Measurements from ENCODE around the gene RORB. TPM values are rescaled to one million over a fixed set of nuclear protein-coding genes. Genes with fewer than 3 reads are reported as not detected.

RORB gene
- total RNA-seq, 1 donor from 2014 or later = not detected

- Mint-ChIP-seq H3K27me3 (no peaks in the 10 kb centered on the region), H3K4me1 (ENCODE audit: low read depth) (no peaks in the 10 kb centered on the region), H3K4me3 (ENCODE audit: low read depth) (no peak overlapping the region), H3K36me3 (ENCODE audit: insufficient read depth) (no peaks in the 10 kb centered on the region), H3K27ac (no peak overlapping the region), H3K9me3 (ENCODE audit: low read depth) (no peaks in the 10 kb centered on the region)
- no peak for DNase-seq (ENCODE audit: low spot score, unreplicated experiment)
- TF ChIP-seq, protein P1, sequence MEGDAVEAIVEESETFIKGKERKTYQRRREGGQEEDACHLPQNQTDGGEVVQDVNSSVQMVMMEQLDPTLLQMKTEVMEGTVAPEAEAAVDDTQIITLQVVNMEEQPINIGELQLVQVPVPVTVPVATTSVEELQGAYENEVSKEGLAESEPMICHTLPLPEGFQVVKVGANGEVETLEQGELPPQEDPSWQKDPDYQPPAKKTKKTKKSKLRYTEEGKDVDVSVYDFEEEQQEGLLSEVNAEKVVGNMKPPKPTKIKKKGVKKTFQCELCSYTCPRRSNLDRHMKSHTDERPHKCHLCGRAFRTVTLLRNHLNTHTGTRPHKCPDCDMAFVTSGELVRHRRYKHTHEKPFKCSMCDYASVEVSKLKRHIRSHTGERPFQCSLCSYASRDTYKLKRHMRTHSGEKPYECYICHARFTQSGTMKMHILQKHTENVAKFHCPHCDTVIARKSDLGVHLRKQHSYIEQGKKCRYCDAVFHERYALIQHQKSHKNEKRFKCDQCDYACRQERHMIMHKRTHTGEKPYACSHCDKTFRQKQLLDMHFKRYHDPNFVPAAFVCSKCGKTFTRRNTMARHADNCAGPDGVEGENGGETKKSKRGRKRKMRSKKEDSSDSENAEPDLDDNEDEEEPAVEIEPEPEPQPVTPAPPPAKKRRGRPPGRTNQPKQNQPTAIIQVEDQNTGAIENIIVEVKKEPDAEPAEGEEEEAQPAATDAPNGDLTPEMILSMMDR (IDR thresholded peaks at IDR 0.05; ENCODE audit: unreplicated experiment) = no peak
Observed at GRCh38 chr9:74726581-74726980, 229.4 kb downstream of the RORB start.

GRCh38 chr9:74728176-74728575 is 231.0 kb downstream of the RORB start:
- no peak for DNase-seq (ENCODE audit: low spot score, unreplicated experiment)
- H3K36me3 Mint-ChIP-seq (ENCODE audit: insufficient read depth) = no peaks in the 10 kb centered on the region
- no peaks in the 10 kb centered on the region for H3K9me3 Mint-ChIP-seq (ENCODE audit: low read depth)
- no peak overlapping the region for H3K4me3 Mint-ChIP-seq (ENCODE audit: low read depth)
- no peaks in the 10 kb centered on the region for H3K4me1 Mint-ChIP-seq (ENCODE audit: low read depth)
- H3K27me3 Mint-ChIP-seq = no peaks in the 10 kb centered on the region
- TF ChIP-seq, protein P1 (IDR thresholded peaks at IDR 0.05; ENCODE audit: unreplicated experiment) = no peak
- no peak overlapping the region for H3K27ac Mint-ChIP-seq

DNA sequence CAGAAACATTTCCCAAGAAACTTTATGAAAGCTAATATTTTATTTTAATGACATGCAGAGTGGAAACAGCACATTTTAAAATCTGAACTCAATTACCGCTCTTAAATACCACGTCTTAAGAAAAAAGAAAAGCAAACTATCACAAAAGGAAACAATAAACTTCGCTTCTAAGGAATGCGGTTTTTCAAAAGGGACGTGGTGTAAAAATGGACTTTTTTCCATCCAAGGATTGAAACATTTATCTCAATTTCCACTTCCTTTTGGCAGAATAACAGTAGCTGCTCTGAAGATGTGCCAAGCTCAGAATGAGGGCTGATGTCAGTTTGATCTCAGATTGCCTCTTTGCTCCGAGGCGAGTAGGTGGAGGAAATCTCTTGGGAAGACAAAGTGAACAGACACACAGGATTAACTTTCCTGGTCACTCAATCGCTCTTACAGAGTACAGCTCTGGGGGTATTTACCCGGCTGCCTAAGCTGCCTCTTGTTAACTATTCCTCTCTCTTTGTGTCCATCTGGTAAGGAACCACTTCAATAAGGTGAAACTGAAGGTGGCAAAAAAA is 232.1 kb downstream of the RORB start:
- TF ChIP-seq, protein P1 (IDR thresholded peaks at IDR 0.05; ENCODE audit: unreplicated experiment) = no peak
- H3K4me3 Mint-ChIP-seq (ENCODE audit: low read depth) = no peak overlapping the region
- no peaks in the 10 kb centered on the region for H3K27me3 Mint-ChIP-seq
- H3K27ac Mint-ChIP-seq = no peak overlapping the region
- no peaks in the 10 kb centered on the region for H3K9me3 Mint-ChIP-seq (ENCODE audit: low read depth)
- H3K4me1 Mint-ChIP-seq (ENCODE audit: low read depth) = no peaks in the 10 kb centered on the region
- no peaks in the 10 kb centered on the region for H3K36me3 Mint-ChIP-seq (ENCODE audit: insufficient read depth)
- DNase-seq (ENCODE audit: low spot score, unreplicated experiment) = no peak

DNA sequence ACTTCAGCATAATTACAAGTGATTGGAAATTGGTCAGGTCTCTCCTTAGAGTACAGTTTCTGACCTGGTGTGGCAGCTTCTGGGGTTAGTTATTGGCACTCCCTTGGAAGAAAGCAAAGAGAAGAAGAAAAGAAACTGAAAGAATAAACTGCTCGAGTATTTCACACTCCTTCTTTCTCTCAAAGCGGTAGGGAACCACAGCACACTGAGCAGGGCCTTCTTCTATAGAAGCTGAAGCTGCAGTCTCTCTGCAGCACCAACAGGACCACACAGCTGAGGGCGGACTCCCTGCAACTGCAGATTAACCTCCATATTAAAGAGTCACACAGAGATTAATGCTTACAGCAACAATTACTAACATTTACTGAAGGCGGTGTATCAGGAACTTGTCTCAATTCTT is 238.6 kb downstream of the RORB start:
- Mint-ChIP-seq H3K36me3 (ENCODE audit: insufficient read depth) (no peaks in the 10 kb centered on the region), H3K4me1 (ENCODE audit: low read depth) (no peaks in the 10 kb centered on the region), H3K4me3 (ENCODE audit: low read depth) (no peak overlapping the region), H3K9me3 (ENCODE audit: low read depth) (no peaks in the 10 kb centered on the region), H3K27me3 (no peaks in the 10 kb centered on the region), H3K27ac (no peak overlapping the region)
- TF ChIP-seq, protein P1 (IDR thresholded peaks at IDR 0.05; ENCODE audit: unreplicated experiment) = no peak
- no peak for DNase-seq (ENCODE audit: low spot score, unreplicated experiment)

- no peak for DNase-seq (ENCODE audit: low spot score, unreplicated experiment)
Observed at GRCh38 chr9:74736646-74737045, 239.5 kb downstream of the RORB start.

More at GRCh38 chr9:74736646-74737045, 239.5 kb downstream of the RORB start:
- Mint-ChIP-seq H3K9me3 (ENCODE audit: low read depth) (no peaks in the 10 kb centered on the region), H3K27me3 (no peaks in the 10 kb centered on the region), H3K36me3 (ENCODE audit: insufficient read depth) (no peaks in the 10 kb centered on the region), H3K4me1 (ENCODE audit: low read depth) (no peaks in the 10 kb centered on the region), H3K27ac (no peak overlapping the region), H3K4me3 (ENCODE audit: low read depth) (no peak overlapping the region)
- TF ChIP-seq, protein P1 (IDR thresholded peaks at IDR 0.05; ENCODE audit: unreplicated experiment) = no peak

All from progenitor cell of endocrine pancreas (in vitro differentiated cells).